Left renal pelvis (tissue), 4 donors: Measurements from ENCODE around the gene ZGRF1. TPM values are rescaled to one million over a fixed set of nuclear protein-coding genes. Genes with fewer than 3 reads are reported as not detected.
"Not testable (repeated sequence)": the region's sequence is repeated elsewhere in the genome, so short reads cannot be mapped to it uniquely, and the experiment has no call there.

Source experiments
- DNase-seq, 4 donors: peaks; one replicate each; pipeline ENCODE4 v3.0.0-alpha.2; 2013; ENCODE audit warnings: low read depth in 4 of 4, low spot score in 3 of 4
- polyA plus RNA-seq, 4 donors: library from polyadenylated mRNA; unstranded; fragments of 120-200 nt; gene quantifications; one replicate each; pipeline ENCODE4 v1.2.1, GENCODE V29; 2013; ENCODE audit not compliant: insufficient read length in 4 of 4

ZGRF1 gene, protein sequence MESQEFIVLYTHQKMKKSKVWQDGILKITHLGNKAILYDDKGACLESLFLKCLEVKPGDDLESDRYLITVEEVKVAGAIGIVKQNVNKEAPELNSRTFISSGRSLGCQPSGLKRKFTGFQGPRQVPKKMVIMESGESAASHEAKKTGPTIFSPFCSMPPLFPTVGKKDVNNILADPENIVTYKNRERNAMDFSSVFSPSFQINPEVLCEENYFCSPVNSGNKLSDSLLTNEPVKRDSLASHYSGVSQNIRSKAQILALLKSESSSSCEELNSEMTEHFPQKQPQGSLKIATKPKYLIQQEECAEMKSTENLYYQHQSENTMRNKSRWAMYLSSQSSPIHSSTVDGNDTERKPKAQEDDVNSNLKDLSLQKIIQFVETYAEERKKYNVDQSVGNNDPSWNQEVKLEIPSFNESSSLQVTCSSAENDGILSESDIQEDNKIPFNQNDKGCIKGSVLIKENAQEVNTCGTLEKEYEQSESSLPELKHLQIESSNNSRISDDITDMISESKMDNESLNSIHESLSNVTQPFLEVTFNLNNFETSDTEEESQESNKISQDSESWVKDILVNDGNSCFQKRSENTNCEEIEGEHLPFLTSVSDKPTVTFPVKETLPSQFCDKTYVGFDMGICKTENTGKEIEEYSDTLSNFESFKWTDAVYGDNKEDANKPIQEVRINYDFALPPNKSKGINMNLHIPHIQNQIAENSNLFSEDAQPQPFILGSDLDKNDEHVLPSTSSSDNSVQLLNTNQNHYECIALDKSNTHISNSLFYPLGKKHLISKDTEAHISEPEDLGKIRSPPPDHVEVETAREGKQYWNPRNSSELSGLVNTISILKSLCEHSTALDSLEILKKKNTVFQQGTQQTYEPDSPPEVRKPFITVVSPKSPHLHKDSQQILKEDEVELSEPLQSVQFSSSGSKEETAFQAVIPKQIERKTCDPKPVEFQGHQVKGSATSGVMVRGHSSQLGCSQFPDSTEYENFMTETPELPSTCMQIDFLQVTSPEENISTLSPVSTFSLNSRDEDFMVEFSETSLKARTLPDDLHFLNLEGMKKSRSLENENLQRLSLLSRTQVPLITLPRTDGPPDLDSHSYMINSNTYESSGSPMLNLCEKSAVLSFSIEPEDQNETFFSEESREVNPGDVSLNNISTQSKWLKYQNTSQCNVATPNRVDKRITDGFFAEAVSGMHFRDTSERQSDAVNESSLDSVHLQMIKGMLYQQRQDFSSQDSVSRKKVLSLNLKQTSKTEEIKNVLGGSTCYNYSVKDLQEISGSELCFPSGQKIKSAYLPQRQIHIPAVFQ (N-terminal part only)
- 10 to 100 TPM; 12.4 to 16.8 (median 15.0) TPM for polyA plus RNA-seq

GRCh38 chr4:112636688-112637551 lies at the start of gene ZGRF1, which contains the start of gene LARP7:
Gene ZGRF1 (minus strand): TSS chr4:112636909. CDS start chr4:112633176, 3,733 bp downstream.
Gene LARP7 (plus strand): TSS chr4:112637143. CDS start chr4:112644670, 7,527 bp downstream.
- peak; percentile 98 to 99 (median 99) for DNase-seq

DNA sequence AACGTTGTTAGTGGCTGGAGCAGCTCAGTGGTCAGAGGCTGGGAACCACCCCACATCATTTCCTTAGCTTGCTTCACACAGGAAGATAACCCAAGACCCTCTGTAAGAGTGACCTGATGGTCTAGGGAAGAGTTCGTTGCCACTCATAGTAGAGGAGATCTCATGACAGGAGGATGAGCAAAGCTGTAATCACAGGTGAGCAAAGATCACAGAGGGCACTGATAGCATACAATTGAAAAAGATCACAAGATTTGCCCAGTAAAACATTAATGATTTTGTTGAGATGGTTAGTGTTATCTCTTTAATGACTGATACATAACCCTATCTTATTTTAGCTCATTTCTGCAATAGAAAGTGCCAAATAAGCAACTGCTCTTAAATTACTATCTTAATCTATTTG lies 44.3 kb upstream of the ZGRF1 start:
- DNase-seq = no peak

- DNase-seq = no peak
Measured at GRCh38 chr4:112677519-112678091, 40.9 kb upstream of the ZGRF1 start.

DNA sequence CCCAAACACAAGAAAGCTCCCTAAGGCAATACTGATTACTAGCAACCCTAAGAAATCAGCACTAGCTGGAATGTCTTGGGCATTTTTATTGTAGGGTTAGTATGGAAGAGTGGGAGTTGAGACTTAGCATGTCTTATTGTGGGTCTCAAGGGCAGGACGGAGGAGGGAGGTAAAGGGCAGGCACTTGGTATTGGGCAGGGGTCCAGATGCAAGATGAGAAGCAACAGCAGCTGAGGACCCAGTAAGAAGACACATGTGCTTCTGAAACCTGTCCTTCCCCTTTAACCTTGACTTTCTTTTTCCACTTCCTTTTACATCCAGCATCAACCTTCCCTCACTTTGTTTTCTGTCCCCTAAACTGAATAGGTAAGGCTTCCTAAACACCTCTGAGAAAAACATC lies 37.7 kb upstream of the ZGRF1 start:
- DNase-seq = no peak

DNA sequence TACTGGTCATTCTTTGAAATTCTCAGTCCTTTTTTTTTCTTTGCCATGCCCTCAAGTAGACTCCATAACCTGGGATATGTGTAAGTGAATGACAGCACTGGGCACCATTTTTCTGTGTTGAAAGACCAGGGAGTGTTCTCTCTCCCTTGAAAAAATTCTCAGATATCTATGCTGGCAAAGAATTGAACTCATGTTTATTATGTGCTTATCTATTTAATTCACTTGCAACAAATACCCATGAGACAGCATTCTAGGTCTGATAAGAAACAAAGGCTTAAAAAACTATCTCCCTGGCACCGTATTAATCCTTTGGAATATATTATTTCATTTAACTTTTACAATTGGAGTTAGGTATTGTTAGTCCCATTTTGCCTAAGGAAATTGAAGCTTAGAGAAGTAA lies 37.0 kb upstream of the ZGRF1 start:
- no peak for DNase-seq

DNA sequence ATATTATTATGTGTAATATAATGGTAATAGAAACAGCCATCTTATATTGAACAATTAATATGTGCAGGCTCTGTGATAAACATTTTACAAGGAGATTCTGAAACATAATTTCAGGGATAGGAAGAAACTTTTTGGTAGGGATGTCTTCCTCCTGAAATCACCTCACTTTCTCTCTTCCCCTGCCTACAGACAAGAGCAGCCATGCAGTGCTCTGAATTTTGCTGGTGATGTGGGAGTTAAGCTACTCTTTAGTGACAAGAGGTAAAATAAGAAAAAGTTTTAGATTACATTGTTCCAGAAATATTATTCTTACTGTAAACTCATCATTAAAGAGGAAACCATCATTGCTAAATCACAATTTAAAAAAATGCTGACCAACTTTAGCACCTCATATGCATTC lies 36.4 kb upstream of the ZGRF1 start:
- DNase-seq = no peak

DNA sequence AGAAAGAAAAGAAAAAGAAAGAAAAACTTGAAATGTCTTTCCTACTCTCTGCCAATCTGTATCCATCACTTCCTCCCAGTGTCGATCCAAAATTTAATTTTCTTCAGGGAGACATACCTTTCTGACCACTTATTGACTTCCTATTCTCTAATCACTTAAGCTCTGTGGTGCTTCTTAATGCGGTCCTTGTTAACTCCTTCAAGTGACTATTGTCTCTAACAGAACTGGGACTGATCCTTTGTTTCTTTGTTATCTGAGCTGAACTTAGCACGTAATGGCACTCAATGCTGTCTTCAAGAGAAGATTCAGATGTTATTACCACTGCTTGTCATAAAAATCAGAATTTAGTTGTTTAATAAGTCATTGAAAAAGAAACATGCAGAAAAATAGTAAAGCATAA lies 31.4 kb upstream of the ZGRF1 start:
- DNase-seq = no peak

- DNase-seq = no peak
Measured at GRCh38 chr4:112664611-112665010, 27.9 kb upstream of the ZGRF1 start.

DNA sequence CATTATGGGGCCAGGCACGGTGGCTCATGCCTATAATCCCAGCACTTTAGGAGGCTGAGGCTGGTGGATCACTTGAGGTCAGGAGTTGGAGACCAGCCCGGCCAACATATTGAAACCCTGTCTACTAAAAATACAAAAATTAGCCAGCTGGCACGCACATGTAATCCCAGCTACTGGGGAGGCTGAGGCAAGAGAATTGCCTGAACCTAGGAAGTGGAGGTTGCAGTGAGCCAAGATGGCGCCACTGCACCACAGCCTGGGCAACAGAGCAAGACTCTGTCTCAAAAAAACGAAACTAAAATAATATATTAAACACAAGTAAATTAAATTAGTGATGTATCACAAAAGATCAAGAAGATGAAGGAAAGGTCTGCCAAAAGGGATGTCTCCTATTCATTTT lies 19.4 kb upstream of the ZGRF1 start:
- not testable (repeated sequence) for DNase-seq

DNA sequence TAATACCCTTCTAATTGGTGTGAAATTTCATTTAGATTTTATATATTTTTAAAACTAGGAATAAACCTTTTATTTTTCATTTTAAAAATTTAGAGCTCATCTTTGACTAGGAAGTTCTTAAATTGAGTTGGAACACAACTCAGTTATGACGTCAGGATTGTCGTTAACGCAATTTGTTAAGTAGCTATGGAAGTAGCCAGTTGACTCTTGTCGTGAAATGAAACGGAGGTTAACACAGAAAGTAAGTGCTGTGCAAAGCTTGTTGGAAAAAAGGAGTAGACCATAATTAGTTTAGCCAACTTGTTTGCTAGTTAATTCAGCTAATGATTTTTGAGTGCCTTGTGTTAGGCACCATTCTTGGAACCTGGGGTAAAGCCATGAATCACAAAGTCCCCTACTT lies 18.6 kb upstream of the ZGRF1 start:
- DNase-seq = no peak

GRCh38 chr4:112652216-112652615 lies 15.5 kb upstream of the ZGRF1 start:
- no peak for DNase-seq

- no peak for DNase-seq
Measured at GRCh38 chr4:112651641-112652040, 14.9 kb upstream of the ZGRF1 start.

- DNase-seq = no peak
Measured at GRCh38 chr4:112650332-112650731, 13.6 kb upstream of the ZGRF1 start.

DNA sequence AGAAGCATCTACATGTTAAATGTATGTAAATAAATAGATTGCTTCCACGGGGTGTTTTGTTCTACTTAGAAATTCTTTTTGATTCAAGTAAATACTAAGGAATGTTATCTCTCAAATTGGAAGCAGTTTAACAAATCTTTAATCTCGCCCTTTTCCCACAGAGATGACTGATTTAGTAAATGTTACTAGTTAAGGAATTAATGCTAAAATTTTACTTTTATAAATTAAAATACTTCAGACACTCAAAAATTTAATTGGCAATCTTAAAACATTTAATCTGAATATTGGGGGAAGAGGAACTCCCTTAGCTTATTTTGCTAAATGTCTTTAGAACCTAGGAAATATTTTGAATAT lies 12.3 kb upstream of the ZGRF1 start:
- no peak for DNase-seq

- no peak for DNase-seq
Measured at GRCh38 chr4:112648263-112649054, 11.8 kb upstream of the ZGRF1 start.

GRCh38 chr4:112647785-112648184 lies 11.1 kb upstream of the ZGRF1 start:
- DNase-seq = no peak

DNA sequence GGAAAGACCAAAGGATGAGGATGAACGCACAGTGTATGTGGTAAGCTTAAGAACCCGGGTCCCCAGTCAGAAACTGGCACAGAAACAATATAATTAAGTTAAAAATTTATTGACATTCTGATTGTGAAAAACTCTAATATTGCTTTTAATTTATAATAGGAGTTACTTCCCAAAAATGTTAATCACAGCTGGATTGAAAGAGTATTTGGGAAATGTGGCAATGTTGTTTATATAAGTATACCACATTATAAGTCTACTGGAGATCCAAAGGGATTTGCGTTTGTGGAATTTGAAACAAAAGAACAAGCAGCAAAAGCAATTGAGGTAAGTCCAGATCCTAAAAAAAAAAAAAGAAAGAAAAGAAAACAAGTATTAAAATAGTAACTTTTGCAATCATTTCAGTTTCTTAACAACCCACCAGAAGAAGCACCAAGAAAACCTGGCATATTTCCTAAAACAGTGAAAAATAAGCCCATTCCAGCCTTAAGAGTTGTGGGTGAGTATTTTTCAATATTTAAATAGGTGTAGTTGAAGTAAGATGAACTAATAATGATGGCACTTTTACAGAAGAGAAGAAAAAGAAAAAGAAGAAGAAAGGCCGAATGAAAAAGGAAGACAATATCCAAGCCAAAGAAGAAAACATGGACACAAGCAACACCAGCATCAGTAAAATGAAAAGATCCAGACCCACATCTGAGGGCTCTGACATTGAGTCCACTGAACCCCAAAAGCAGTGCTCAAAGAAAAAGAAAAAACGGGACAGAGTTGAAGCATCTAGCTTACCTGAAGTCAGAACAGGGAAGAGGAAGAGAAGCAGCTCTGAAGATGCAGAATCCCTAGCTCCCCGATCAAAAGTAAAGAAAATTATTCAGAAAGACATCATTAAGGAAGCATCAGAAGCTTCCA lies 10.2 kb upstream of the ZGRF1 start:
- DNase-seq = no peak
